NCI-H526 treated with DMSO at 0.1 percent for 48 hours (cell line): ENCODE results near the gene IL17B.

Experiments
- DNase-seq: peaks from one replicate; lab custom pipeline; 2025; lab: John Stamatoyannopoulos, UW

IL17B gene

GRCh38 chr5:149376711-149377447 is 2.2 kb downstream of the IL17B start:
- no peak for DNase-seq

DNA sequence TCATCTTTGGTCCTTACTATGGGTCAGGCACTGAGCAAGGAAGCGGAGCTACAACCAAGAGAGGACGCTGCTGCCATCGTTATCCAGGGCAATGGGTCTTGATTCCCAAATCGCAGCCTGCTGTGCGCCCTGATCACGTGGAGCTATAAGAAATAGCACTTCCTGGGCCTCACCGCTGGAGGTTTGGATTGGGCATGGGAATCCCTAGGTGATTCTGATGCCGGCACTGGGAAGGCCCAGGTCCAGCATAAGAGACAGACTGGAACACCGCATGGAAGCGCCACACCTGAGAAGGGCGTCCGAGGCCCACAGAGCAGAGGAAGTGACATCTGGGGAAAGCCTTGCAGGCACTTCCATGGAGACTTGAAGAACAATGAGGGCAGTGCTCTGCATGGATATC is 3.0 kb downstream of the IL17B start:
- DNase-seq: no peak

DNA sequence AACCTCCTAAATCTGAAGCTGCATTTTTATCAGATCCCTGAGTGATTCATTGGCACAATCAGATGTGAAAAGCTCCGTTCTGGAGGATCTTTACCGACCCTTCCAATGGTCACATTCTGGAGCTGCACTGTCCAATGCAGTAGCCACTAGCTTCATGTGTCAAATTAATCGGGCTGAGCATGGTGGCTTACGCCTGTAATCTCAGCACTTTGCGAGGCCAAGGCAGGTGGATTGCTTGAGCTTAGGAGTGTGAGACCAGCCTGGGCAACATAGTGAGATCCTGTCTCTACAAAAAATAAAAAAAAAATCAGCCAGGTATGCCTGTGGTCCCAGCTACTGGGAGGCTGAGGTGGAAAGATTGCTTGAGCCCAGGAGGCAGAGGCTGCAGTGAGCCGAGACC is 3.7 kb downstream of the IL17B start:
- no peak for DNase-seq

- DNase-seq: no peak
These were observed 4.3 kb downstream of the IL17B start for GRCh38 chr5:149374801-149375200.

GRCh38 chr5:149374303-149374702 is 4.8 kb downstream of the IL17B start:
- DNase-seq: no peak

- DNase-seq: no peak
These were observed 6.2 kb downstream of the IL17B start for GRCh38 chr5:149372932-149373331.

GRCh38 chr5:149372076-149372795 is 6.9 kb downstream of the IL17B start:
- DNase-seq: no peak

DNA sequence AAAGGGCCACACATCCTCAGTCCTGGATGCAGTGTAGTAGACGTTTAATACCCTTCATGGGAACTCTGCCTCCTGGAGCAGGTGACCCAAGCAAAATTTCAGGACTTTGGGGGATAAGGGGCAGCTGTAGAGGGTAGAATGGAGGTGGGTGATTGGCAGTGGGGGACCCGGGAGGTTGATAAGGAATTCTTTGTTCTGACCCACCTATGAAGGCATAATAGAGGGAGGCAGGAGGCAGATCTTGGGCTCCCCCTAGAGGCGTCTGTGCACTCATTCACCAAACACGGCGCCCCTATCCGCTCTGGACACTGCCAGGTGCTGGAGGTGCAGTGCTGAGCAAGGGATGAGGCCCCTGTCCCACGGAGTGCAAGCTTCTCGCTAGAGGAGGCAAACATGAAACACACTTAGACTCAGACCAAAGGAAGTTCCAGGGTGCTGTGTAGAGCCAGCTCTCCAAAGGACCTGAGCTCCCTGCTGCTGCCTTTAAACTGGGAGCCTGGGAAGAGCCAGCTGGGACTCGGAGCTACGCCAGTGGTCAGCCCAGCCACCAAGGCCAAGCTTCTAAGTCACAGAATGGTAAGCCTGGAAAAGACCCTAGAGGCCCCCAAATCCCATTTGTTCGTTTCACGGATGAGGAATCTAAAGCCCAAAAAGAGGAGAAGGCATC is 7.7 kb downstream of the IL17B start:
- DNase-seq: peak; percentile 43

GRCh38 chr5:149370878-149371277 is 8.2 kb downstream of the IL17B start:
- no peak for DNase-seq

- DNase-seq: no peak
These were observed 11.0 kb downstream of the IL17B start for GRCh38 chr5:149367972-149368645.

- peak; percentile 53 for DNase-seq
These were observed 11.7 kb downstream of the IL17B start for GRCh38 chr5:149367249-149367971.

GRCh38 chr5:149366169-149366729 is 12.8 kb downstream of the IL17B start:
- DNase-seq: no peak

- no peak for DNase-seq
These were observed 13.7 kb downstream of the IL17B start for GRCh38 chr5:149365418-149365817.

DNA sequence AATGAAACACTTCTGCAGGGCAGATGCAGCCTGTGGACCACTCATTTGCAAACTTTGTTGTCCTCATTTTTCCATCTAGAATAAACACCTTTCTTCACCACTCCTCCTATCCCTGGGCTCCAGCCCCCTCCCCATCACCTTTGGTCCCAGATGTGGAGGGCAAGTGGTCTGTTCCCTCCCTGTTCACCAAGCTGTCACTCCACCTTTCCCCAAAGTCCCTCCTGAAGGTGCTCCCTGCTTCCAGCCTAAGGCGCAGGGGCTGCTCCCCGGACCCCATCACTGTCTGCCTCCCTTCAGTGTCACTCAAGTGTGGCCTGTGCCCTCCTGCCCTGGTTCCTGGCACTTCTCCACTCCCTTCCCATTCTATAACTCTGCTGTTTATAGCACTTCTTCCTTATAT is 14.4 kb downstream of the IL17B start:
- no peak for DNase-seq

DNA sequence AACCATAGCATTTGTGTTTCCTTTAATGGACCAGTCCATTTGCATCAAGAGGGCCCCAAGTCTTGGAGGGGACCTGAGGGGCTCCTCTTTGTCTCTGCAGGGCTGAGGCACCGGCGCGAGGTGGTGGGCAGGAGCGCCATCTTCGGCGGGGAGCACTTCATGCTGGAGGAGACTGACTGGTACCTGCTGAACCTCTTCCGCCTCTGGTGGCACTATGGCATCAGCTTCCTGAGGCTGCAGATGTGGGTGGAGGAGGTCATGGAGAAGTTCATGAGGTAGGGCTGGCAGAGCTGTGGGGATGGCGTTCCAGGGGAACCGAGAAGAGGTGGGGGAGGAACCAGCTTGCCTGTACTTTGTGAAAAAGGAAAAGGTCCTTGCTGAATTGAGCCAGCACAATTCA is 15.2 kb downstream of the IL17B start:
- DNase-seq: no peak

DNA sequence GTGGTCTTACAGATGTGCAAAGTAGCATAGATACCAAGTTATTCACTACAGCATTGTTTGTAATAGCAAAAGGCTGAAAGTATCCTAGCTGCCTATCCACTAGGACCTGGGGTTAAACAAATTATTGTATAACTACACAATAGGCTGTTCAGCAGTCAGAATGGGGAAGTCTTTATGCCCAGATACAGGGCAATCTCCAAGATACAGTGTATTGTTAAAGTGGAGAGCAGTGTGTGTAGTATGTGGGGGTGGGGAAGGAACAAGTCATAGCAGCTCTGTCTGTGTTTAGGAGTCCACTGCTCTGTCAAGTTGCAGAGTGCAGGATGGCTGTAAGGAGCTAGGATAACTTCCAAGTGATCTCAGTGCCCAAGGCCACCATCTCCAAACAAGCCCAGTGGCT is 15.7 kb downstream of the IL17B start:
- no peak for DNase-seq

- no peak for DNase-seq
These were observed 16.6 kb downstream of the IL17B start for GRCh38 chr5:149362541-149362940.

- DNase-seq: no peak
These were observed 18.8 kb downstream of the IL17B start for GRCh38 chr5:149360272-149360671.

DNA sequence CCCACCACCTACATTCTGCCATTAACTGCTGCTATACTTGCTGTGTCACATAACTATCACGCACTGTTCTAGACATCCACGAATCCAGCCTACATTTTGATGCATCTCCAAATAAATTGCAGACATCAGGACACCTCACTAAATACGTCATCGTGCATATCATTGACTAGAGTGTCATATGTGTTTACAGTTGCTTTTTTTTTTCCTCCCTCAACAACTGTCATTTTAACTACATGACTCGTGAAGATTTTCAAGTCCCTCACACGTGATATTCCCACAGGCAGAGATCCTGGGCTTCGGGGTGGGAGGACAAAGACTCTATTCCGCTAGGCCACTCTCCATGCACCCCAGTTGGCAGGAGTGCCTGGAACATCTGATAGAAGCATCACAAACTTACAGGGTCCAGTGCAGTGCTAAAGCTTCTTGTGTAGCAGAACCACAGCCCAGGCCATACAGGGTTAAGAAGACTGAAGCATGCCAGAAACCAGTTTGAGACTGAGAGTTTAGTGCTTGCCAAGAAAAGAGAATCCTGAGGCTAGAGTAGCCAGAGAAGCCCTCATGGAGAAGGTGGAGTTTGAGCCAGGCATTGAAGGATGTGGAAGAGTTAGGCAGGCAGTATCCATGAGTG is 20.1 kb downstream of the IL17B start:
- no peak for DNase-seq

DNA sequence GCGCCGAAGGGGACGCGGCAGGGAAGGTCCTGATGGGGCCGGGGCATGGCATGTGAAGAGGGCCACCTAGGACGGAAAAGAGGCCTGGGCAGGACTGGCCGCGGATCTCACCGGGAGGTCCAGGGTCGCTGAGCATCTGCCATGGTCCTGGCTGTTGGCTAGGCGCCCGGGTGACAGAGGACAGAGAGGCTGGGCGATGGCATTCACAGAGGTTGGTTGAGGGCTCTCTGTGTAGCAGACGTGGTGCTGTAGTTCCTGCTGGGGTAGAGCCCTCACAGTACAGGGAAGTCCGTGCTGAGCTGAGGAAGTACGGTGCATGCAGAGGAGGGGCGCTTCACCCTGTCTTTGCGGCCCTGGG is 20.8 kb downstream of the IL17B start:
- DNase-seq: peak; percentile 13
